ENCODE results near the gene ANKK1.

The ANKK1 gene

GRCh38 chr11:113446938-113447337 lies 59.4 kb downstream of the ANKK1 start:
- Histone ChIP-seq H3K9ac (no peak overlapping the region), H3K27ac (no peak overlapping the region), H3K79me2 (no peaks in the 10 kb centered on the region), H3K27me3 (ENCODE audit: control insufficient read depth, insufficient read depth, low read length) (no peaks in the 10 kb centered on the region), H3K4me1 (no peaks in the 10 kb centered on the region), H3K36me3 (ENCODE audit: control insufficient read depth, insufficient read depth, low read length) (no peaks in the 10 kb centered on the region), H2AFZ (no peak overlapping the region), H3K4me2 (ENCODE audit: low read length) (no peak overlapping the region), H3K4me3 (ENCODE audit: low read depth, low read length) (no peak overlapping the region), H3K9me3 (ENCODE audit: control insufficient read depth, low read length) (no peaks in the 10 kb centered on the region)
- TF ChIP-seq, protein P1, sequence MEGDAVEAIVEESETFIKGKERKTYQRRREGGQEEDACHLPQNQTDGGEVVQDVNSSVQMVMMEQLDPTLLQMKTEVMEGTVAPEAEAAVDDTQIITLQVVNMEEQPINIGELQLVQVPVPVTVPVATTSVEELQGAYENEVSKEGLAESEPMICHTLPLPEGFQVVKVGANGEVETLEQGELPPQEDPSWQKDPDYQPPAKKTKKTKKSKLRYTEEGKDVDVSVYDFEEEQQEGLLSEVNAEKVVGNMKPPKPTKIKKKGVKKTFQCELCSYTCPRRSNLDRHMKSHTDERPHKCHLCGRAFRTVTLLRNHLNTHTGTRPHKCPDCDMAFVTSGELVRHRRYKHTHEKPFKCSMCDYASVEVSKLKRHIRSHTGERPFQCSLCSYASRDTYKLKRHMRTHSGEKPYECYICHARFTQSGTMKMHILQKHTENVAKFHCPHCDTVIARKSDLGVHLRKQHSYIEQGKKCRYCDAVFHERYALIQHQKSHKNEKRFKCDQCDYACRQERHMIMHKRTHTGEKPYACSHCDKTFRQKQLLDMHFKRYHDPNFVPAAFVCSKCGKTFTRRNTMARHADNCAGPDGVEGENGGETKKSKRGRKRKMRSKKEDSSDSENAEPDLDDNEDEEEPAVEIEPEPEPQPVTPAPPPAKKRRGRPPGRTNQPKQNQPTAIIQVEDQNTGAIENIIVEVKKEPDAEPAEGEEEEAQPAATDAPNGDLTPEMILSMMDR (IDR thresholded peaks at IDR 0.05), result no peak

GRCh38 chr11:113447621-113448315 lies 60.2 kb downstream of the ANKK1 start:
- H3K4me1 ChIP-seq, result no peaks in the 10 kb centered on the region
- no peak overlapping the region for H2AFZ ChIP-seq
- no peak overlapping the region for H3K27ac ChIP-seq
- TF ChIP-seq, protein P1 (IDR thresholded peaks at IDR 0.05), result no peak
- no peaks in the 10 kb centered on the region for H3K36me3 ChIP-seq (ENCODE audit: control insufficient read depth, insufficient read depth, low read length)
- H3K27me3 ChIP-seq (ENCODE audit: control insufficient read depth, insufficient read depth, low read length), result no peaks in the 10 kb centered on the region
- no peak overlapping the region for H3K9ac ChIP-seq
- H3K4me3 ChIP-seq (ENCODE audit: low read depth, low read length), result no peak overlapping the region
- no peaks in the 10 kb centered on the region for H3K9me3 ChIP-seq (ENCODE audit: control insufficient read depth, low read length)
- H3K4me2 ChIP-seq (ENCODE audit: low read length), result no peak overlapping the region
- no peaks in the 10 kb centered on the region for H3K79me2 ChIP-seq

DNA sequence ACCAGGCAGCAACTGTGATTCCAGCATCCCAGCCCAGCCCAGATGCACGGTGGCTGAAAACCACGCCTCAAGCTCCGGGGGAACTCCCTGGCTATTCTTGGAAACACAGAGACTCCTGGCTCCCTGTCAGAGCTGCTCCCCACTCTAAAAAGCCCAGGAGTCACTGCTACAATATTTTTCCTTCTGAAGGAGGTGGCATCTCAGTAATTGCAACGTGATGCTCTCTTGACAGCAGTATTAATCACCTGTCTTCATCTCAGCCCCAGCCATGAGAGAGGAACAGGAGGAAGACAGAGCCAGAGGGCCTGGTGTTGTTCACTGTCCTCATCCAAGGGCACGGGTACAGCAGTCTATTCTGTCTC lies 60.7 kb downstream of the ANKK1 start:
- H3K4me1 ChIP-seq, result no peaks in the 10 kb centered on the region
- no peak overlapping the region for H3K9ac ChIP-seq
- no peak overlapping the region for H3K4me3 ChIP-seq (ENCODE audit: low read depth, low read length)
- TF ChIP-seq, protein P1 (IDR thresholded peaks at IDR 0.05), result no peak
- H3K27ac ChIP-seq, result no peak overlapping the region
- no peaks in the 10 kb centered on the region for H3K79me2 ChIP-seq
- no peaks in the 10 kb centered on the region for H3K36me3 ChIP-seq (ENCODE audit: control insufficient read depth, insufficient read depth, low read length)
- H3K9me3 ChIP-seq (ENCODE audit: control insufficient read depth, low read length), result no peaks in the 10 kb centered on the region
- H2AFZ ChIP-seq, result no peak overlapping the region
- no peak overlapping the region for H3K4me2 ChIP-seq (ENCODE audit: low read length)
- H3K27me3 ChIP-seq (ENCODE audit: control insufficient read depth, insufficient read depth, low read length), result no peaks in the 10 kb centered on the region

- Histone ChIP-seq H3K4me3 (ENCODE audit: low read depth, low read length) (no peak overlapping the region), H3K27ac (no peak overlapping the region), H3K36me3 (ENCODE audit: control insufficient read depth, insufficient read depth, low read length) (no peaks in the 10 kb centered on the region), H3K4me2 (ENCODE audit: low read length) (no peak overlapping the region), H3K9me3 (ENCODE audit: control insufficient read depth, low read length) (no peaks in the 10 kb centered on the region), H3K4me1 (no peaks in the 10 kb centered on the region), H3K79me2 (no peaks in the 10 kb centered on the region), H3K9ac (no peak overlapping the region), H3K27me3 (ENCODE audit: control insufficient read depth, insufficient read depth, low read length) (no peaks in the 10 kb centered on the region), H2AFZ (no peak overlapping the region)
- TF ChIP-seq, protein P1 (IDR thresholded peaks at IDR 0.05), result no peak
Measured at GRCh38 chr11:113449743-113450142, 62.2 kb downstream of the ANKK1 start.
